Ramos (cell line): ENCODE results near the gene FLRT1.
"Not testable (repeated sequence)": the region's sequence is repeated elsewhere in the genome, so short reads cannot be mapped to it uniquely, and the experiment has no call there.

Experiments used
- in situ Hi-C: fragments of 300-500 bp; cut with MboI; formaldehyde crosslinking; loops from one replicate; pipeline ENCODE4 v1.14.3; 2022; ENCODE audit warnings: low sequenced_read_pairs; ENCODE audit not compliant: unreplicated experiment

FLRT1 gene

GRCh38 chr11:64040684-64041322 lies 5.1 kb downstream of the FLRT1 start:
- in situ Hi-C loops = no loop called here

GRCh38 chr11:64041846-64042245 lies 6.1 kb downstream of the FLRT1 start:
- in situ Hi-C loops = no loop called here

- in situ Hi-C loops = no loop called here
Observed at GRCh38 chr11:64042301-64042700, 6.6 kb downstream of the FLRT1 start.

DNA sequence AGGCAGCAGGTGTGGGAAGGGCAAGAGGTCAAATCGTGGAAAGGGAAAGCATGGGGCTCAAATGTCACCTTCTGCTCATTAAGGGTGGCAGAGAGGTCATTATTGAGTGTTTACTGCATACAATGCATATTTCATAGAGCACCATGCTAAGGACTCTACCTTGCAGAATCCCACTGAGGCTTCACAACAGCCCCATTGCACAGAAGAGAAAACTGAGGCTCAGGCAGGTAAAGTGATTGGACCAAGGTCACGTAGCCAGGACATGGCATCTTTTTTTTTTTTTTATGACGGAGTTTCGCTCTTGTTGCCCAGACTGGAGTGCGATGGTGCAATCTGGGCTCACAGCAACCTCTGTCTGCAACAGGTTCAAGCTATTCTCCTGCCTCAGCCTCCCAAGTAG lies 7.8 kb downstream of the FLRT1 start:
- in situ Hi-C loops = no loop called here

GRCh38 chr11:64044730-64045393 lies 9.1 kb downstream of the FLRT1 start:
- in situ Hi-C loops = no loop called here

GRCh38 chr11:64045700-64046099 lies 10.0 kb downstream of the FLRT1 start:
- in situ Hi-C loops = no loop called here

- in situ Hi-C loops = not testable (repeated sequence)
Observed at GRCh38 chr11:64047373-64047772, 11.6 kb downstream of the FLRT1 start.

DNA sequence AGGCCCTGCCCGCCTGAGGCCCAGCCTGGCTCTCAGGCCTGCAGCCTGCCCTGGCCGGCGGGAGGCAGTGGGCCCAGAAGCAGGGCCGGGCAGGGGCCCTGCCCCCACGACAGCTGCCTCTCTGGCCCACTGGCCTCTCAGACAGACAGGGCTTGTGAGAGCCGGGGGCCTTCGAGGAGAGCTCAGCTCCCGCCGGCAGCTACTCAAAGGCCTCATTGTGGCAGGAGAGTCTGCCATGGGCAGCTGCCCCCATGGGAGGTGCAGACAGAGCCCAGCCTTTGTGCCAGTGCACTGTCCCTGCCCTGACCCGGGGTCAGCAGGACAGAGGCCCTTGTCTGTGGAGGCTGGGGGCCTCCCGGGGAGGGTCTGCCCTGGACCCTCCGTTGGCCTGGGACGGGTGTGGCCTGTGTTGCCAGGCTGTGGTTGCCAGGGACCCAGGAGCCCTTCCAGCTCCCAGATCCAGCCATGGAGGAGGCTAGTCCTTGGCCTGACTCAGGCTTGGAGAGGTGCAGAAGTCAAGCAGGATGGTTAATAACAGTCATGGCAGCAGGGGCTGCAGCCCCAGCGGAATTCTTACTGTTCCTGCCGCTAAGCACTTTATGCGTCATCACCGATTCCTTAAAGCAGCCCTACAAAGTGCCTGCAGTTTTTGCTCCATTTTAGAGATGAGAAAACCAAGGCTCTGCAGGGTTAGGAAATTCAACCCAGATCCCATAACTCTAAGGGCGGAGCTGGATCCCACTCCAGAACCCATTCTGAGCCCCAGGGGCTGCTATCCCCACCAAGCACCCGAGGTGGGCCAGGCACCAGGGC lies 12.5 kb downstream of the FLRT1 start:
- in situ Hi-C loops = no loop called here

GRCh38 chr11:64049509-64049908 lies 13.8 kb downstream of the FLRT1 start:
- in situ Hi-C loops = no loop called here

GRCh38 chr11:64051297-64051696 lies 15.6 kb downstream of the FLRT1 start:
- in situ Hi-C loops = no loop called here

DNA sequence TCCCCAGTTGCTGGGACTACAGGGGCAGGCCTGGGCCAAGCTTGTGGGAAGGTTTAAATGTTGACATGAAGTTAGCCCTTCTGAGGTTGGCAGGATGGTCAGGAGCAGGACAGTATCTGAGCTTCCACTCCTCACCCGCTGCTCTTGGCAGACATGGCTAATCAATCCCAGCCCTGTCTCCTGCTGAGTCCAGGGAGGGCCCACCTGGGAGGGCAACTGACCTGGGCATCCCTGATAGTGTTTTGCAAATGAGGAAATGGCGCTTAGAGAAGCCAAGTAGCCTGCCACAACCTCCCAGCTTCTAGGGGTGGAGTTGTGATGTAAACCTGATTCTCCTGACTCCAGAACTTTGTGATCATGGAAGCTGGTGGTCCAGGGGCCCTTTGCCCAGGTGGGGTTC lies 16.7 kb downstream of the FLRT1 start:
- in situ Hi-C loops = no loop called here

DNA sequence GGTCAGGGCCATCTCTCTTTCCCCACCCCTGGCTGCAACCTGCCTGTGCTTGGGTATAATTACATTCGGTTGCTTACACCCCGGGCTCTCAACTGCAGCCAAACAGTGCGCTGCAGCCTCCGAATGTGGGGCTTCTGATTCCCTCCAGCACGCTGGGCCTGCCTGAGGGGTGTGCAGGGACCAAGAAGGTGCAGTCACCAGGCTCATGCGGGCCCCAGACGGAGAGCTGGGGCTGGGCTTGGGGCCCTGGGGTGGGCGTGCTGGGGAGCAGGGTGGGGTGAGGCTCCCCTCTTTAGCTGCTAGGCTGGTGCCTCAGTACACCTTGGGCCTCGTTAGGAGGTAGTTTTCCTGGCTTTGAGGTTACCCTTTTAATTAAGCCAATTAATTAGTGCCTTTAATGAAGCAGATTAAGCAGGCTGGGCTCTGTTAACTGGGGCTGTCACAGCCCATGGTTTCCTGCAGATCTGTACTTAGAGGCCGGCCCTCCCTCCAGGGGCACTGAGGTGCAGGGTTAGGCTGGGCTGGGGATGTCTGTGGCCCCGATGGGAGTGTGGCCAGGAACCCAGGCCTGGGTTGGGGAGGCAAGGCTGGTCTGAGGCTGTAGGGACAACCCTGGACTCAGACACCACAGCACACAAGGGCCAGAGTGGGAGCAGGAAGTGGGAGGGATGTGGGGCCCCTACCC lies 17.3 kb downstream of the FLRT1 start:
- in situ Hi-C loops = no loop called here

DNA sequence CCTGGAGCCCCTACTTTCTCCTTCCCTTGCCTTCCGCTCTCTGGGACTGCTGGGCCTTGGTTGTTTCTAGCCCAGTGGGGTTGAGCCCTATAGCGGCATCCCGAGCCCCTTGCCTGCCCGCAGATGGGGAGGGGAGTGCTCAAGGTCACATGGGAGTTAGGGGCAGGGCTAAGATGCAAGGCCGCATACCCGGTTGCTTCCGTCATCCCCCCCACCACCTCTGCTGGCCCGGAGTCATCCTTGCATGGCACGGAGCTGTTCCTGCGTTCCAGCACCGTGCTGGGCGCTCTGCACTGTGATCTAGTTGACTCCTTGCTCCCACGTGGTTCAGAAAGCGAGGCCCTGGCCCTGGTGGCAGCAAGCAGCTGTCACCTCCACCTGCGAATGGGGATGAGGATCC lies 18.0 kb downstream of the FLRT1 start:
- in situ Hi-C loops = no loop called here

DNA sequence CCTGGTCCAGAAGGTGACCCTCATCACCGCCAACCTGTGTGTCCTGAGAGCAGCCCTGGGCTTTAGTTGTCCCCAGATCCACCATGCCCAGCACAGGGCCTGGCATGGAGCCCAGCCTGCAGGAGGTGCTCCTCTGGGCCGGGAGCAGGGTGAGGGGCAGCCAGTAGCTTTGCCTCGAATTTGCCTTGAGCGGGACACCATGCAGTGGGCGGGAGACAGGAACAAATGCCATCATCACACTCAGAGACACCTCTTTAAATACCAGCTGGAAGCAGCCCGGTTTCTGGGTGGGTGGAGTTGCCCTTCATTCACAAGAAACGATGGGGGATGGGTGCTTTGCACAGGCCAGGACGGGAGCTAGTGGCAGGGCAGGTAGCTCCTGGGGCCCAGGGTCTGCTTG lies 19.3 kb downstream of the FLRT1 start:
- in situ Hi-C loops = no loop called here

DNA sequence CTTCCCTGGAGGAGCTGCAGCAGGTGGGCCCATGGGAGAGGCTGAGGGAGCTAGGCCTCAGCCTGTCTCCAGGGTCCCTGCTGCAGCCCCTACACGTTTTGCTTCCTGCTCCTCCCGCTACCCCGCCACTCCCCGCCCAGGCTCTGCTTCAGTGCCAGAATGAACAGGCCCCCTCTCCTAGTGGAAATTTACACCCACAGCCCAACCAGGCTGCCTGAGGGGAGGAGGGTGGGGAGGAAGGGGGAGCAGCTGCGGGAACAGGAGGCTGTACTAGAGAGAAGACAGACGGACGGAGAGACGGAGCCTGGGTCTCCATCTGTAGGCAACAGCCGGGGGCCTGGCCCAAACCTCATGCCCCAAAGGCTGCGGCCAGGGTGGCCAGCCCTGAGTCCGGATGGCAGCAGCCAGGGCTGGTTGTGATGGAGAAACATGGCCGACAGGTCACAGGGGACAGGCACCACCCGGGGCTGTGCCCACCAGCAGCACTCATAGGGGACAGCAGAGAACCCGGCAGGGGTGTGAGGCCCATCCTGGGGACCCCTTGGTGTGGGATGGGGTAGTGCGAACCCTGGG lies 20.6 kb downstream of the FLRT1 start:
- in situ Hi-C loops = no loop called here

GRCh38 chr11:64056861-64057260 lies 21.1 kb downstream of the FLRT1 start:
- in situ Hi-C loops = no loop called here

- in situ Hi-C loops = no loop called here
Observed at GRCh38 chr11:64057890-64058289, 22.2 kb downstream of the FLRT1 start.

DNA sequence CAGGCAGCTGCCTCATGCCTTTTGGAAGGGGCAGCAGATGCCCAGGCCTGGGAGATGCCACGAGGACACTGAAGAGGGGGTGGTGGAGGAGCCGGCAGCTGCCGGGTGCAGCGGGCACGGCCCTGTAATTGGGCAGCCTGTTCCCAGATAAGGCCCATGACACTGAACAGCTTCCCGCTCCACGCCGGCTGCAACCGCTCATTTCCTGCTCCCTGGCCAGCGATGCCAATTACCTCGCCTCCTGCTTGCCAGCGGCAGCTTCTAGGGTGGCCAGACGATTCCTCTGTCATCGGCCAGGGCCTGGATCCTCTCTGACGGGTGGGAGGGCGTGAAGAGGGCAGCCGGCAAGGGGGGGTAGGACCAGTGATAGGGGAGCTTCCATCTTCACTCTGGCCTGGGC lies 22.8 kb downstream of the FLRT1 start:
- in situ Hi-C loops = no loop called here

GRCh38 chr11:64059339-64060140 lies 23.8 kb downstream of the FLRT1 start:
- in situ Hi-C loops = no loop called here
